BJ (cell line): ENCODE measurements around the gene PDPN. TPM values are rescaled to one million over a fixed set of nuclear protein-coding genes. Genes with fewer than 3 reads are reported as not detected.

ENCODE experiments used
- CTCF ChIA-PET: fragments of 350-600 bp; formaldehyde crosslinking; extraction: SDS; loops from one replicate; lab custom pipeline; 2021; ENCODE audit warnings: antibody characterized with exemption, inconsistent platforms; lab: Yijun Ruan, JAX
- POLR2A ChIA-PET: fragments of 300-600 bp; sonication (Branson Sonifier 250); formaldehyde crosslinking; extraction: SDS; loops from one replicate; lab custom pipeline; 2021; ENCODE audit warnings: antibody characterized with exemption; lab: Charles Lee
- DNase-seq: peaks from one replicate; pipeline ENCODE4 v3.0.0-alpha.2; 2011; ENCODE audit warnings: low read depth
- H3K27me3 ChIP-seq: 2 replicates; pipeline ENCODE4 v1.6.0; 2011; ENCODE audit warnings: low read length; ENCODE audit not compliant: control insufficient read depth, insufficient read depth
- H3K36me3 ChIP-seq: 2 replicates; pipeline ENCODE4 v1.5.1; 2011; ENCODE audit warnings: low read length; ENCODE audit not compliant: control insufficient read depth, insufficient read depth
- H3K4me3 ChIP-seq: 2 replicates; pipeline ENCODE4 v1.5.1; 2011; ENCODE audit warnings: low read depth, mild to moderate bottlenecking, control low read depth, low read length
- polyA plus RNA-seq: library from polyadenylated mRNA; depleted of rRNA; stranded (reverse); fragments of >200 nt; gene quantifications from 2 replicates; pipeline ENCODE4 v1.2.3, GENCODE V29; 2011; rRNA removed
- small RNA-seq: library from RNA; depleted of rRNA; stranded (forward); fragments of <200 nt; gene quantifications from one replicate; pipeline ENCODE3, GENCODE V24; 2012; ENCODE audit warnings: low replicate concordance, low read depth; ENCODE audit not compliant: insufficient read length
- TF ChIP-seq, protein P1 (sequence below): IDR thresholded peaks from 2 replicates; pipeline ENCODE4 v1.5.1; 2011; ENCODE audit warnings: low read depth, mild to moderate bottlenecking, control low read depth, inconsistent platforms, low read length, moderate library complexity; ENCODE audit not compliant: insufficient read depth

Gene PDPN
- polyA plus RNA-seq, 1 experiment, result 0.33 TPM

DNA sequence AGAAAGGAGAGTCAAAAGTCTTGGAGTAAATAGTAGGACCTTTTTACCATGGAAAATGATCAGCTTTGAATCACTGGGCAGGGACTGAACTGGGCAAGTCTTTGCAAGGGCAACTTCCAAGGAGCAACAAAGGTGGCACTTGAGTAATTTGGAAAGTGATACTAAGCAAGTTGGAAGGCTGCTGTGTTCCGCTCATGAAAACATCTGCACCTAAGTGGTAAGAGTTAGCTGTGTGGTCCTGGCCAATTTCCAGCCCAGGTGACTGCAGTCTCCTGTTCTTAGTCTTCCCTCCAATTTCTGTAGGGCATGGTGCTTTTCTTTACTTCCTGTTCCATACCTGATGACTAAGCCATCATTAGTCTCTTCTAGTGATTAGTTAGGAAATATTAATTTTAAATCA is 80.8 kb downstream of the PDPN start:
- TF ChIP-seq, protein P1, sequence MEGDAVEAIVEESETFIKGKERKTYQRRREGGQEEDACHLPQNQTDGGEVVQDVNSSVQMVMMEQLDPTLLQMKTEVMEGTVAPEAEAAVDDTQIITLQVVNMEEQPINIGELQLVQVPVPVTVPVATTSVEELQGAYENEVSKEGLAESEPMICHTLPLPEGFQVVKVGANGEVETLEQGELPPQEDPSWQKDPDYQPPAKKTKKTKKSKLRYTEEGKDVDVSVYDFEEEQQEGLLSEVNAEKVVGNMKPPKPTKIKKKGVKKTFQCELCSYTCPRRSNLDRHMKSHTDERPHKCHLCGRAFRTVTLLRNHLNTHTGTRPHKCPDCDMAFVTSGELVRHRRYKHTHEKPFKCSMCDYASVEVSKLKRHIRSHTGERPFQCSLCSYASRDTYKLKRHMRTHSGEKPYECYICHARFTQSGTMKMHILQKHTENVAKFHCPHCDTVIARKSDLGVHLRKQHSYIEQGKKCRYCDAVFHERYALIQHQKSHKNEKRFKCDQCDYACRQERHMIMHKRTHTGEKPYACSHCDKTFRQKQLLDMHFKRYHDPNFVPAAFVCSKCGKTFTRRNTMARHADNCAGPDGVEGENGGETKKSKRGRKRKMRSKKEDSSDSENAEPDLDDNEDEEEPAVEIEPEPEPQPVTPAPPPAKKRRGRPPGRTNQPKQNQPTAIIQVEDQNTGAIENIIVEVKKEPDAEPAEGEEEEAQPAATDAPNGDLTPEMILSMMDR, result no peak
- Histone ChIP-seq H3K4me3 (no peak overlapping the region), H3K27me3 (no peaks in the 10 kb centered on the region), H3K36me3 (no peaks in the 10 kb centered on the region)
- CTCF ChIA-PET, result interaction anchor here (0.7 to 2.8 kb wide), 5 partner anchors 10 to 296 kb away, joined by 4 to 14 read pairs (median 4); no protein-coding TSS in a partner anchor
- DNase-seq, result no peak
- POLR2A ChIA-PET, result no interaction called here

DNA sequence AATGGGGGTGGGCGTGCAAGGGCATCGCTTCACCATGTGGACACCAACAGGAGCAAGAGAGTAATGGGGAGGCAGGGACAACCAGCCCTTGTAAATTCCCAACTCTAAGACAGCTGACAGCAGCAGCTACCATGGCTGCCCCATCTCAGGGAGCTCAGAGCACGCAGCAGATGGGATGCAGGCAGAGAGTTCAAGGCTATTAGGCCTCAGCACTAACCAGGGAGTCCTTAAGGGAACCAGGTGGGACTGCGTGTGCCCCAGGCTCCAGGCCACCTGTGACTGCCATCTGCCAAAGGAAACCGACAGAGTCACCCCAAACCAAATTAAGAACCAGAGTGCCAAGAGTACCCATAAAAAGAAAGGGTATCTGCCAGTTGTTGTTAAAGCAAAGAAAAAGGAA is 82.7 kb downstream of the PDPN start:
- Histone ChIP-seq H3K27me3 (no peaks in the 10 kb centered on the region), H3K36me3 (no peaks in the 10 kb centered on the region), H3K4me3 (no peak overlapping the region)
- TF ChIP-seq, protein P1, result no peak
- no peak for DNase-seq
- ChIA-PET POLR2A (no interaction called here), CTCF (interaction anchor here (1.8 to 2.9 kb wide), 7 partner anchors 8 to 296 kb away, joined by 4 to 16 read pairs (median 12); no protein-coding TSS in a partner anchor)

Small RNAs within 50 kb of the gene (small RNA-seq; reads per million reads assigned to genes)
- not detected for gene RNA5SP41

Other genes starting within 250 kb of the PDPN start
- not detected in 2 replicates for gene PRAMEF14, start 236.7 kb upstream of the PDPN start, polyA plus RNA-seq
- not detected in 2 replicates for gene PRAMEF19, start 211.9 kb upstream of the PDPN start, polyA plus RNA-seq
- not detected in 2 replicates for gene PRAMEF17, start 194.2 kb upstream of the PDPN start, polyA plus RNA-seq
- gene PRAMEF20, start 173.4 kb upstream of the PDPN start, polyA plus RNA-seq, result not detected in 2 replicates
- not detected in 2 replicates for gene LRRC38, start 69.8 kb upstream of the PDPN start, polyA plus RNA-seq
- 9.6 and 11.6 TPM in 2 replicates for gene PRDM2, start 116.4 kb downstream of the PDPN start, polyA plus RNA-seq